HG03280 (cell line): ENCODE data around the gene MCHR1.
"Not testable (repeated sequence)": the region's sequence is repeated elsewhere in the genome, so short reads cannot be mapped to it uniquely, and the experiment has no call there.

Experiments
- ATAC-seq: cut with Tn5 transposase; IDR thresholded peaks from one replicate; pipeline ENCODE4 v1.9.1; 2021; ENCODE audit warnings: mild to moderate bottlenecking, moderate library complexity; ENCODE audit not compliant: unreplicated experiment

The MCHR1 gene

DNA sequence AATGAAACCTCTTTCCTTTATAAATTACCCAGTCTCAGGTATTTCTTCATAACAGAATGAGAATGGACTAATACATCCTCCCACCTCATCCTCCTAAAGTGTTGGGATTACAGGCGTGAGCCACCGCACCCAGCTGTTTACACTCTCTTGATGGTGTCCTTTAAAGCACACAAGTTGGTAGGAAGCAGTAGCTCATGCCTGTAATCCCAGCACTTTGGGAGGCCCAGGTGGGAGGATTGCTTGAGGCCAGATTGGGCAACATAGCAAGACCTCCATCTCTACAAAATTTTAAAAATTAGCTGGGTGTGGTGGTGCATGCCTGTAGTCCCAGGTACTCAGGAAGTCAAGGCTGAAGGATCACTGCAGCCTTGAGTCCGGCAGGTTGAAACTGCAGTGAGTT, 23.3 kb upstream of the MCHR1 start:
- ATAC-seq = not testable (repeated sequence)

DNA sequence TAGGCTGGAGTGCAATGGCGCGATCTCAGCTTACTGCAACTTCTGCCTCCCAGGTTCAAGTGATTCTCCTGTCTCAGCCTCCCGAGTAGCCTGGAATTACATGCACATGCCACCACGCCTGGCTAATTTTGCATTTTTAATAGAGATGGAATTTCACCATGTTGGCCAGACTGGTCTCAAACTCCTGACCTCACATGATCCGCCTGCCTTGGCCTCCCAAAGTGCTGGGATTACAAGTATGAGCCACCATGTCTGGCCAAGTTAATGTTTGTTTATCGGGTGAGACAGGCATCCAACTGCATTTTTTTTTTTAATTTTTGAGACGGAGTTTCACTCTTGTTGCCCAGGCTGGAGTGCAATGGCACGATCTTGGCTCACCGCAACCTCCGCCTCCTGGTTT, 22.6 kb upstream of the MCHR1 start:
- ATAC-seq = not testable (repeated sequence)

DNA sequence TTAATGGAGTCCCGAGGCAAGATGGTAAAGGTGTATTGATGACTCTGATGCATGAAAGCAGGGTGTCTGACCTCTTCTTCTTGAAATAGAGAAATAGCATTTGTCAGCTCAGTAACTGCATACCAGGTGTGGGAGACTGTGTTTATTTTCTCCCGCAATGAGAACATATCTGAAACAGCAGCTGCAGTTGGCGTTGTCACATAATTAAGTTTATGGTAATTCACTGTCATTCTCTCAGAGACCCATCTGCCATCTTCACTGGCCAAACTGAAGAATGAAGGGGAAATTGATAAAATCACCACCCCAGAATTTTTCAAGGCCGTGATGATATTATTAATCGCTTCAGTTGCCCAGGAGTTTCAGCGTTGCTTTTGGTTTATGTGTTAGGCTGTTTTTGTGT, 20.1 kb upstream of the MCHR1 start:
- no peak for ATAC-seq

DNA sequence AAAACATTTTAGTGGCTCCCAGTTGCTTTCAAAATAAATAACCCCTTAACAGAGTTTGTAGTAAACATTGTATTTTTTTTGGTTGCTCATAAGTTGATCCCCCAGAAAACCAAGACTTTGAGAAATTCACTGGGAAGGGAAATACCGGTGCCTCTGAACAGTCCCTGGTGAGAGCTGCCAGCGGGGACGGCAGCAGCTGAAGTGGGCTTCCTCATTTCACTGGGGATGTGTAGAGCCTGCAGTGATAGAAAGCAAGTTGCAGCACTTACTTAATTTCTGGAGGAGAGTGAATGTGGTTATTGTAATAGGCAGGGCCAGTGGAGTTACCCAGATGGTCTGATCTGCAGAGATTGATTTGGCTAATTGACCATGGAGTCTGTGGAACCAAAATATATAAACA, 18.6 kb upstream of the MCHR1 start:
- no peak for ATAC-seq

DNA sequence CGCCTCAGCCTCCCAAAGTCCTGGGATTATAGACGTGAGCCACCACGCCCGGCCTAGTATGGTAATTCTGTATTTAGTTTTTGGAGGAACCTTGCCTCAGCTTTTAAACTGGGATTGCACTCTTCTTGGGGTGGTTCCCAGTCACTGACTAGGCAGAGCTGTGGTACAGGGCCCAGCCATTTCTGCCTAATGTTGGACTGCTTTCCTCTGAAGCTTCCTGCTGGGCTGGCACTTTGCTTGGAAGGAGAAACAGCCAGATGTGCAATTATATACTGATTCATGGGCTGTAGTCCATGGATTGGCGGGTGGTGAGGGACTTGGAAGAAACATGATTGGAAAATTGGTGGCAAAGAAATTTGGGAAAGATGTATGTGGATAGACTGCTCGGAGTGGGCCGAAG, 17.6 kb upstream of the MCHR1 start:
- ATAC-seq = no peak

DNA sequence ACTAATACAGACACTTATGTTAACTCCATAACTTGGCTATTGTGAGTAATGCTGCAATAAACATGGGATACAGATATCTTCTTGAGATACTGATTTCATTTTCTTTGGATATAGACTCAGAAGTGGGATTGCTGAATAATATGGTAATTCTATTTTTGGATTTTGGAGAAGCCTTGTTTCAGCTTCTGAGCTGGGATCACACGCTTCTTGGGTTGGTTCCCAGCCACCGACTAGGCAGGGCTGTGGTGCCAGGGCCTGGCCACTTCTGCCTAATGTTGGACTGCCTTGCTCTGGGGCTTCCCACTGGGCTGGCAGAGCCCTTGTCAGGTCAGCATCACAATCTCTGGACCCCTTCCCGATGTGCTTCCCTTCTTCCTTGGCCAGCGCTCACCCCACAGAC, 14.0 kb upstream of the MCHR1 start:
- no peak for ATAC-seq

DNA sequence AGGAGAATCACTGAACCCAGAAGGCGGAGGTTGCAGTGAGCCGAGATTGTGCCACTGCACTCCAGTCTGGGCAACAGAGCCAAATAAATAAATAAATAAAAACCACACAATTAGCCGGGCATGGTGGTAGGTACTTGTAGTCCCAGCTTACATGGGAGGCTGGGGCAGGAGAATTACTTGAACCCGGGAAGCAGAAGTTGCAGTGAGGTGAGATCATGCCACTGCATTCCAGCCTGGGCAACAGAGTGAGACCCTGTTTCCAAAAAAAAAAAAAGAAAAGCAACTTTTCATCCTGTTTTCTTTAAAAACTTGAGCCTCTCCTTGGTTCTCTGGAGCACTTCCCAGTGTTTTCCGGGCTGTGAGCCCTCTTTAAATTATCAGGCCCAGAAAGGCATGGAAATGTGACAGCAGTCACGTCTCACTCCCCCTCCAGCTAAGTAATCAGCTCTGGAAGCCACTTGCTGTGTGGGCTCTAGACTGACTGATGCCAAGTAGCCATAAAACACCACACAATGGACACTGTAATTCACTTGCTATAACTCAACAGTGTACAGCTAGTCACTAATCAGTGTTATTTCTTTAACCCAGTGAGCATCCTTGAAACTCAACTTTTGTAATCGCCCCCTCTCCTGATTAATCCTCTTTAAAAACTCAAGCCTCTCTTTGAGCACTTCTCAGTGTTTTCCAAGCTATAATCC, 13.0 kb upstream of the MCHR1 start:
- ATAC-seq = no peak

DNA sequence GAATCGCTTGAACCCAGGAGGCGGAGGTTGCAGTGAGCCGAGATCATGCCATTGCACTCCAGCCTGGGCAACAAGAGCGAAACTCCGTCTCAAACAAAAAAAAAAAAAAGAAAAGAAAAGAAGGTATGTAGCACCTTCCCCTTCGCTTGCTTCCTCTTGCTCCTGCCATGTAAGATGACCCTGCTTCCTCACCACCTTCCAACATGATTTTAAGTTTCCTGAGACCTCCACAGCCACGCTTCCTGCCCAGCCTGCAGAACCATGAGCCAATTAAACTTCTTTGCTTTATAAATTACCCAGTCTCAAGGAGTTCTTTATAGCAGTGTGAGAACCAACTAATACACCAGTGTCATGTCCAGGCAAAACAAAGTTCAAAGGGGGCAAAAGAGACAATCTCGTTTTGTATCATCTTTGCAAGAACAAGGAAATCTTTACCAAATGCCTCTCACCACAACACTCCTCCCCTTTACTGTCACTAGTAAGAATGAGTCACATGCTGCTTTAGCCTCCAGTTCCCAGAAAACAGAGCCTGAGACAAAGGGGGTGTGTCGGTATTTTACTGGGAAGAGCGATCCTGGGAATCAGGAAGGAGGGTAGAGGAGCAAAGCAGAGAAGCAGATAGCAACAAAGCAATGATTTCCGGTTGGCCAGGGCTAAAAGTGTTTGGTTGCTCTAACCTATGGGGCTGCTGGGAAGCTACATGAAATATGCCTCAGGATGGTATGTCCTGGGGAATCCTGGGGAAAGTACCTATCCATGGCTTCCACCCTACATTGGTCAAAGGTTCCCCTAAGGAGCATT, 10.5 kb upstream of the MCHR1 start:
- ATAC-seq = no peak

DNA sequence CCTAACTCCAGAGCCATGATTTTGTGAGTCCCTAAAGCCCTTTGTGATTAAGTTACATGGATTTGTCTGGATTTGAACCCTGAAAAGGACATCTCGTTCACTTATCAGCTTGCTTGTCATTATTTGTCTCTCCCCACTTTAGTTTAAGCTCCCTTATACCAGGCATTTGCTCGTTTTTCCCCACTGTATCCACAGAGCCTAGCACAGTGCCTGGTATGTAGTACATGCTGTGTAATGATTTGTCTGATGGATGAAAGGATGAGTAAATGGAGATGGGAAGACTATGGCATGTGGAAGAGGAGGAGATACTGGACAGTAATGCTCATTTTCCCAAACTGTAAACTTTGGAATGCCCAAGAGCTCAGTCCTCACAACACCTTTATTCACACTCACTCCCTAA, 9.2 kb upstream of the MCHR1 start:
- no peak for ATAC-seq

DNA sequence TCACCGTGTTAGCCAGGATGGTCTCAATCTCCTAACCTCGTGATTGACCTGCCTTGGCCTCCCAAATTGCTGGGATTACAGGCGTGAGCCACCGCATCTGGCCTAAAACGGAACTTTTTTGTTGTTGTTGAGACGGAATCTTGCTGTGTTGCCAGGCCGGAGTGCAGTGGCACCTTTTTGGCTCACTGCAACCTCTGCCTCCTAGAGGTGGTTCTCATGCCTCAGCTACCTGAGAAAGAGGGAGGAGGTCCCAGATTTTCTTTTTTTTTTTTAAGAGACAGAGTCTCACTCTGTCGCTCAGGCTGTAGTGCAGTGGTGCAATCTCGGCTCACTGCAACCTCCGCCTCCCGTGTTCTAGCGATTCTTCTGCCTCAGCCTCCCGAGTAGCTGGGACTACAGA, 7.9 kb upstream of the MCHR1 start:
- ATAC-seq = no peak

DNA sequence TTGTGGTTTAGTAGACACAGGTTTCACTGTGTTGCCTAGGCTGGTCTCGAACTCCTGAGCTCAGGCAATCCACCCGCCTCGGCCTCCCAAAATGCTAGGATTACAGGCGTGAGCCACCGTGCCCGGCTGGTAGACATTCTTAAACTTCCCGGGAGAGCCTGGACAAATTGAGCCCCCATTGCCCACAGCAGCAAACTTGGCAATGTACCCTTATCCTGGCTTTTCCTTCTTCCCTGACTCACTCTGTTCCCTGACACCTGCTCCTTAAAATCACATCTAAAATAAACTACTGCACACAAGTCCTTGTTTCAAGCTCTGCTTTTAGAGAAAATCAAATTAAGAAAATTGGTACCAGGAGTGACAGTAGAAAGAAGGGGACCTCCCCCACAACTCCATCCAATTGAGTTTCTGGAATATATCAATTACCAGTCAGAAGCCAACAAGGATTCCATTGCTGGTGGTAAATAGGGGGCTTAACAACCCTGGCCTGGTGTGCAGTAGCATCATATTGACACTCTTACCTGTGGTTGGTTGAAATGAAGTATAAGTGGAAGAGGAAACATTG, 7.4 kb upstream of the MCHR1 start:
- no peak for ATAC-seq

DNA sequence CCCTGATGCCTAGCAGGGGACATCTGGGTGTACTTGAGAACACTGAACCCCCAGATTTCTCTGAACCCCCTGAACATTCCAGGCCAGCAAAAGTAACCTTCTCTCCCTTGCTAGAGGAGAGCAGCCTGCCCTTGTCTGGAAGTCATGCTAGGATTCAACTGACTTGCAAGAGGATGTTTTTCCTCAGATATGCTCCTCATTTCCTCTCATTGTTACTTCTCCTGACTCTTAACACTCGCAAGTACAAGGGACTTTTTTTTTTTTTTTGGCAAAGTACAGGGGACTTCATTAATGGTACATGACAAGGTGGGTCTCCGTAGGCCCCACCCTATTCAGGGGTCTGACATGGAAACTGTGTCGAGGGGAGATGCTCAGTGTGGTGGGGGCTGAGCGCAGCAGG, 6.3 kb upstream of the MCHR1 start:
- ATAC-seq = no peak

DNA sequence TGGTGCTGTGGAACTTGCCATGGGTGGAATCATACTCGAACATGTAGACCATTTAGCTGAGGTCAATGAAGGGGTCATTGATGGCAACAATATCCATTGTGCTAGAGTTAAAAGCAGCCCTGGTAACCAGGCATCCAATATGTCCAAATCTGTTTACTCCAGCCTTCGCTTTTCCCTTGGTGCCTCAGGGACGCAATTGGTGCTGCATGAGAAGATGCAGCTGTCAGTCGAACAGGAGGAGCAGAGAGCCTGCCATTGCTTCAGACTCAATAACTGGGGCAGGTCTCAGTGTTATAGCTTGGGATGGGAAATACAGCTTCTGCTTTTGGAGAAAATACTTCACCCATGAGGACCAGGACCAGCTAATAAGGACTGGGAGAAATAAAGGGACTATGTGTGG, 5.0 kb upstream of the MCHR1 start:
- ATAC-seq = no peak

DNA sequence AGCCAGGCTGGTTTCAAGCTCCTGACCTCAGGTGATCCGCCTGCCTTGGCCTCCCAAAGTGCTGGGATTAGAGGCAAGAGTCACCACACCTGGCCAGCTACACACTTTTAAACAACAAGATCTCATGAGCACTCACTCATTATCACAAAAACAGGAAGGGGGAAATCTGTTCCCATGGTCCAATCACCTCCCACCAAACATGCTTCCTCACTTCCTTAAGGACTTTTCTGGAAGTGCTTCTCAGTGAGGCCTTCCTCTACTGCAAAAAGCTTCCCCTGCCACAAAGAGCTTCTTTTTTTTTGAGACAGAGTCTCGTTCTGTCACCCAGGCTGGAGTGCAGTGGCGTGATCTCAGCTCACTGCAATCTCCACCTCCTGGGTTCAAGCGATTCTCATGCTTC, 3.1 kb upstream of the MCHR1 start:
- not testable (repeated sequence) for ATAC-seq

DNA sequence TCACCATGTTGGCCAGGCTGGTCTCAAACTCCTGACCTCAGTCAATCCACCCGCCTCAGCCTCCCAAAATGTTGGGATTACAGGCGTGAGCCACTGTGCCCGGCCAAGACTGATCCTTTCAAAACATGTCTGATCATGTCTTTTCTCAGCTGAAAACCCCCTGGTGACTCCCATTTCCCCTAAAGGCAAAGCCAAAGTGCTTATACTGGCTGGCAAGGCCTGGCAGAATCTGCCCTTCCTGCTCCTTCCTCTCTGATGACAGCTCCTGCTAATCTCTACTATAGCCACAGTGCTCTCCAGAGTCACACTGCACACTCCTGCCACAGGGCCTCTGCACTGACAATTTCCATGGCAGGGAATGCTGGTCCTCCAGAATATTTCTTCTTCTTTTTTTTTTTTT, 2.6 kb upstream of the MCHR1 start:
- no peak for ATAC-seq

DNA sequence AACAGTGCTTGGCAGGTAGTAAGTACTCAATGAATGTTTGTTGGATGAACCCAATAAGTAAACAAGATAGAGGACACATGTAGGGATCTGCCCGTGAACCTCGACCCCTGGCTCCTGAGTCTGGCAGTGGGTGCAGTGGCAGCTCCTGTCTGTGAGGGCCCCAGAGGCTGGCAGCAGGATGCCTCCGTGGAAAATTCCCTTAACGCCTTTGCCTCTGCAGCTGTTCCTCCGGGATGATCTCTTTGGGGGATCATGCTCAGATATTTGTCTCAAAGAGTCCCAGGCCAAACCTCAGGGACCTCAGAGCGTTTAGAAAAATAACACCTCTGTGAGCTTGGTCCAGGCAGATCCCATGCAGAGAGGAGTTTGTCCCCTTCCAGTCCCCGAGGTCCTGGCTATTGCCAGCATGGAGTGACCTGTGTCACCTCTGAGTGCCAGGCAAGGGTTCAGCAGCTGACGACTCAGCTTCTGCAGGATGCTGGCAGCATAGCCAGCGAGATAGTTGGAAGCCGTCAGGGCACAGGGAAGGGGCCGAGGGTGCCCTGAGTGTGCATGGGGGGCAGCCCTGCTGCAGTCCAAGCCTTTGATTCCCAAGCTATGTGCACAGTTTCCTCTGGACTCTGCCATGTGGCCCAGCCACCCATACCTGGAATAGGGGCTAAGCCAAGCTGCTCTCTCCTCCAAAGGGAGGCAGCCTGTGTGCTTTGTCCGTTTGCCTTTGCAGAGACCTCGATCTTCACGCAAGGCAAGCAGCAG, 613 bp upstream of the MCHR1 start:
- ATAC-seq = no peak

DNA sequence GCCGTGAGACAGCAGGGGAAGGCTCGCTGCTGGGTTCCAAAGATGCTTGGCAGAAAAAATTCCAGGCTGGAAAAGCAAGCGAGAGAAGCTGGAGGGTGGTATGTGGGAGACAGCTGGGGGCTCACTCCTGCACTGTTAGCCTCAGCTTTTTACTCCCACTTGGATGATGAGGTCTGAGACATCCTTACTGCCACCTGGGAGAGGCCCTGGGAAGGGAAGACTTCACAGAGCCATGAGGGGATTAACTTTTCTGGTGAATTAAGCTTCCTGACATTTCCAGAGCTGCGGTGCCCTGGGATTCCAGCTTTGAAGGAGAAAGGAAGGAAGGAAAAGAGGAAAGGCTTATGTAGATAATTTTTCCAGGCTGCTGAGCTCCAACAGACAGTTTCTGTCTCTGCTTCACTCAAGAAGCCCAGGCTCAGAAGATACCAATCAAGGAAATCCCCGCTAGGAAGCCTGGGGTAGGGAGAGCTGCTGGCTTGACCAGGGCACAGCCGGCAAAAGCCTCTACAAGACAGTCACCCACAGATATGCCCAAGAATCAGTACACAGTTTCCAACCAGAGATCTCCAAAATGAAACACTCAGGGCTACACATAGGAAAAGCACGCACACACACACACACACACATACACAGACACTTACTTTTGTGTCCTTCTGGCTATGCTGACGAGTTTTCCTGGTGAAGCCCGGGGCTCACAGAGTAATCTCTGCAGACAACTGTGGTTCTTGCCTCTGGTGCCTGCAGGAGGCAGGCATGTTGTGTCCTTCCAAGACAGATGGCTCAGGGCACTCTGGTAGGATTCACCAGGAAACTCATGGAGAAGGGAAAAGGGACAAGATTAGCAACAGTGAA, 907 bp downstream of the MCHR1 start:
- no peak for ATAC-seq

DNA sequence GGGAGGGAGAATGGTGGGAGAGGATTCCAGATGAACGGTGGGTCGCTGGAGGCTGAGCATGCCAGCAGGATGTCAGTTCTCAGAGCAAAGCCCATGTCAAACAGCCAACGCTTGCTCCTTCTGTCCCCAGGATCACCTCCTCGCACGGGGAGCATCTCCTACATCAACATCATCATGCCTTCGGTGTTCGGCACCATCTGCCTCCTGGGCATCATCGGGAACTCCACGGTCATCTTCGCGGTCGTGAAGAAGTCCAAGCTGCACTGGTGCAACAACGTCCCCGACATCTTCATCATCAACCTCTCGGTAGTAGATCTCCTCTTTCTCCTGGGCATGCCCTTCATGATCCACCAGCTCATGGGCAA, 1.5 kb downstream of the MCHR1 start:
- no peak for ATAC-seq

DNA sequence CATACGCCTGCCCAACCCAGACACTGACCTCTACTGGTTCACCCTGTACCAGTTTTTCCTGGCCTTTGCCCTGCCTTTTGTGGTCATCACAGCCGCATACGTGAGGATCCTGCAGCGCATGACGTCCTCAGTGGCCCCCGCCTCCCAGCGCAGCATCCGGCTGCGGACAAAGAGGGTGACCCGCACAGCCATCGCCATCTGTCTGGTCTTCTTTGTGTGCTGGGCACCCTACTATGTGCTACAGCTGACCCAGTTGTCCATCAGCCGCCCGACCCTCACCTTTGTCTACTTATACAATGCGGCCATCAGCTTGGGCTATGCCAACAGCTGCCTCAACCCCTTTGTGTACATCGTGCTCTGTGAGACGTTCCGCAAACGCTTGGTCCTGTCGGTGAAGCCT, 2.2 kb downstream of the MCHR1 start:
- no peak for ATAC-seq

DNA sequence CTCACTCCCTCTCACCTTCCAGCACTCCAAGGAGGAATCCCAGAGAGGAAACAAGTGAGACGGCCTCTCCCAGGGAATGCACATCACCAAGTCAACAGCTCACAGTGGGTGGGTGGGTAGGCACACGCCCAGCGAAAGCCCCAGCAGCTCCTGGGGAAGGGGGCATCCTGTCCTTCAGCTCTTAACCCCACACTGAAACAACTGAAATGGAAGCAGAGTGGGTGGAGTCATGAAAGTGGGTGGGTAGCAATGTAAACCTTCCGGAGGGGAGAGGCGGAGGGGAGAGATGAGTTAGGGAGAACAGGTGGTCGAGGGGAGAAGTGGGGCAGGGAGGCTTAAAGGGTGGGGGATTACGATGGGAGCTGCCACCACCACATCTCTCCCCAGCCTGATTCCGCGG, 5.4 kb downstream of the MCHR1 start:
- no peak for ATAC-seq

DNA sequence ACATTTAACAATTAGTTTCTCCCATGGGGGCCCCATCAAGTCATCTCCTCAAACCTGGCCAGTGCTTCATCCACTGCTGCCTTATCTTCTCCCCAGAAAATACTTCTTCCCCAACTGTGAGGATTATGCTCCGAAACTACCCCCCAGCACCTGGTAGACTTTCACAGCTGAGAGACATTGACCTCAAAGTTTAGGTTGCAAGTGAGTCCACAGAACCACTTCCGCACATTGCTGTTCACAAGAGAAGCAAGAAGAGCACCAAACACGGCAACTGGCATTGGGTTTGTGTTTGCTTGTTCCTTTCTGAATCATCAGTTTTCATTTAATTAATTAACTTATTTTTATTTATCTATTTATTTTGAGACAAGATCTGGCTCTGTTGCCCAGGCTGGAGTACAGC, 6.1 kb downstream of the MCHR1 start:
- ATAC-seq = no peak
